ENCODE data around the gene MDH1B.

The MDH1B gene

GRCh38 chr2:206693399-206694137 lies 71.6 kb downstream of the MDH1B start:
- FAIRE-seq, result peak; percentile 90

- no peak for FAIRE-seq
Measured at GRCh38 chr2:206692971-206693370, 72.2 kb downstream of the MDH1B start.

- no peak for FAIRE-seq
Measured at GRCh38 chr2:206688990-206689389, 76.1 kb downstream of the MDH1B start.

GRCh38 chr2:206688453-206688852 lies 76.7 kb downstream of the MDH1B start:
- no peak for FAIRE-seq

Measured in G401.6 (cell line).